Thymus (tissue), 14 donors: ENCODE data around the gene KIAA1958. TPM values are rescaled to one million over a fixed set of nuclear protein-coding genes. Genes with fewer than 3 reads are reported as not detected.

Experiments used
- DNase-seq, 9 donors: peaks; one replicate each; pipeline ENCODE4 v3.0.0-alpha.2; 2013; ENCODE audit warnings: low spot score in 9 of 9, low read depth in 6 of 9, missing footprints in 1 of 9
- H3K27ac ChIP-seq, 2 donors: one replicate each; pipeline ENCODE4 v1.5.1; 2013; ENCODE audit warnings: control low read depth in 1 of 2, low read depth in 1 of 2, low read length in 1 of 2, mild to moderate bottlenecking in 1 of 2, moderate library complexity in 1 of 2
- H3K27me3 ChIP-seq, 2 donors: one replicate each; pipeline ENCODE4 v1.5.1; 2013; ENCODE audit warnings: low read length in 1 of 2; ENCODE audit not compliant: control insufficient read depth in 2 of 2, insufficient read depth in 1 of 2
- H3K36me3 ChIP-seq, 2 donors: one replicate each; pipeline ENCODE4 v1.5.1; 2013; ENCODE audit warnings: low read length in 1 of 2, mild to moderate bottlenecking in 1 of 2, moderate library complexity in 1 of 2; ENCODE audit not compliant: control insufficient read depth in 2 of 2, insufficient read depth in 2 of 2
- H3K4me1 ChIP-seq, 2 donors: one replicate each; pipeline ENCODE4 v1.5.1; 2013; ENCODE audit warnings: low read length in 2 of 2; ENCODE audit not compliant: control insufficient read depth in 2 of 2, insufficient read depth in 2 of 2
- H3K4me3 ChIP-seq, 2 donors: one replicate each; pipeline ENCODE4 v1.5.1; 2013; ENCODE audit warnings: low read length in 2 of 2, control low read depth in 1 of 2, mild to moderate bottlenecking in 1 of 2
- H3K9me3 ChIP-seq, 2 donors: one replicate each; pipeline ENCODE4 v1.5.1; 2013; ENCODE audit warnings: low read length in 1 of 2, mild to moderate bottlenecking in 1 of 2; ENCODE audit not compliant: control insufficient read depth in 2 of 2, insufficient read depth in 1 of 2
- WGBS: extraction: QIAGEN DNeasy Blood & Tissue Kit; methylation state at CpG from one replicate; pipeline ENCODE4 v1.1.7; 2013; 5-methylcytosine and 5-hydroxymethylcytosine counted together
- long read RNA-seq, 10 donors: transcript quantifications; one replicate each; lab custom pipeline, GENCODE V29; 2026
- polyA plus RNA-seq: library from polyadenylated mRNA; stranded (reverse); fragments of 200-250 nt; gene quantifications from one replicate; pipeline ENCODE4 v1.2.3, GENCODE V29; 2013
- total RNA-seq: library from RNA; stranded (reverse); fragments of 120-200 nt; gene quantifications from one replicate; pipeline ENCODE4 v1.2.4, GENCODE V29; 2013
- donor health status: healthy.

The KIAA1958 gene
- 3.6 TPM for total RNA-seq
- 1.8 TPM for polyA plus RNA-seq
- long read RNA-seq, donor 1, result 0 reads
- long read RNA-seq, donor 2, result 0 reads
- long read RNA-seq, donor 3, partial matches to known transcripts, result 0 of 1 reads
- long read RNA-seq, donor 3, other reads (novel, unspliced or antisense), result 0 of 1 reads
- long read RNA-seq, donor 4, partial matches to known transcripts, result 0 of 1 reads
- long read RNA-seq, donor 4, other reads (novel, unspliced or antisense), result 0 of 1 reads
- long read RNA-seq, donor 5, full-length matches to known transcripts, result 3 of 3 reads
- long read RNA-seq, donor 5, partial matches to known transcripts, result 0 of 3 reads
- long read RNA-seq, donor 5, other reads (novel, unspliced or antisense), result 0 of 3 reads
- long read RNA-seq, donor 6, full-length matches to known transcripts, result 1 of 1 reads
- long read RNA-seq, donor 6, partial matches to known transcripts, result 0 of 1 reads
- long read RNA-seq, donor 6, other reads (novel, unspliced or antisense), result 0 of 1 reads
- long read RNA-seq, donor 7, full-length matches to known transcripts, result 4 of 4 reads
- long read RNA-seq, donor 7, partial matches to known transcripts, result 0 of 4 reads
- long read RNA-seq, donor 7, other reads (novel, unspliced or antisense), result 0 of 4 reads
- long read RNA-seq, donor 8, full-length matches to known transcripts, result 1 of 1 reads
- long read RNA-seq, donor 8, partial matches to known transcripts, result 0 of 1 reads
- long read RNA-seq, donor 8, other reads (novel, unspliced or antisense), result 0 of 1 reads
- long read RNA-seq, donor 9, transcript KIAA1958-202 (3 exons, 2,643 nt), result major isoform, 5 of 5 reads
- long read RNA-seq, donor 9, partial matches to known transcripts, result 0 of 5 reads
- long read RNA-seq, donor 9, other reads (novel, unspliced or antisense), result 0 of 5 reads
- long read RNA-seq, donor 10, partial matches to known transcripts, result 0 of 10 reads
- long read RNA-seq, donor 10, other reads (novel, unspliced or antisense), result 9 of 10 reads

GRCh38 chr9:112486221-112487007, at the start of gene KIAA1958:
Gene KIAA1958 (plus strand): TSS chr9:112486827. CDS start chr9:112574081, 87,254 bp downstream.
- Histone ChIP-seq H3K9me3 (no peaks in the 10 kb centered on the region), H3K36me3 (peaks cover 0 to 3% of the 10 kb centered on the region in 2 donors), H3K4me1 (peaks cover 7 to 12% of the 10 kb centered on the region in 2 donors), H3K27me3 (no peaks in the 10 kb centered on the region), H3K4me3 (peak within 1 kb of the TSS; percentile 88 to 90), H3K27ac (peak within 1 kb of the TSS; percentile 79 to 85)
- 3% methylated on average over 93 of the region's 93 CpGs for WGBS
- peak in 8 of 9 donors; percentile 29 to 86 (median 66) for DNase-seq

GRCh38 chr9:112437406-112437805, 49.2 kb upstream of the KIAA1958 start:
- Histone ChIP-seq H3K9me3 (no peaks in the 10 kb centered on the region), H3K4me1 (no peaks in the 10 kb centered on the region), H3K27me3 (no peaks in the 10 kb centered on the region), H3K36me3 (no peaks in the 10 kb centered on the region), H3K4me3 (no peak overlapping the region), H3K27ac (no peak overlapping the region)
- 97% methylated on average over 2 of the region's 2 CpGs for WGBS
- DNase-seq, result no peak

- no peaks in the 10 kb centered on the region for H3K27me3 ChIP-seq
- no peak for DNase-seq
- no peaks in the 10 kb centered on the region for H3K36me3 ChIP-seq
- H3K4me3 ChIP-seq, result no peak overlapping the region
- WGBS, result 98% methylated on average over 2 of the region's 2 CpGs
- no peaks in the 10 kb centered on the region for H3K4me1 ChIP-seq
- H3K9me3 ChIP-seq, result no peaks in the 10 kb centered on the region
- H3K27ac ChIP-seq, result no peak overlapping the region
These were observed 47.5 kb upstream of the KIAA1958 start for GRCh38 chr9:112439171-112439570.

GRCh38 chr9:112439825-112440224, 46.8 kb upstream of the KIAA1958 start:
- H3K27me3 ChIP-seq, result no peaks in the 10 kb centered on the region
- H3K36me3 ChIP-seq, result no peaks in the 10 kb centered on the region
- no peak overlapping the region for H3K27ac ChIP-seq
- WGBS, result 100% methylated on average over 2 of the region's 2 CpGs
- H3K9me3 ChIP-seq, result no peaks in the 10 kb centered on the region
- DNase-seq, result no peak
- no peaks in the 10 kb centered on the region for H3K4me1 ChIP-seq
- H3K4me3 ChIP-seq, result no peak overlapping the region

- peak in 8 of 9 donors; percentile 6 to 50 (median 23) for DNase-seq
- Histone ChIP-seq H3K27ac (no peak overlapping the region), H3K36me3 (no peaks in the 10 kb centered on the region), H3K9me3 (no peaks in the 10 kb centered on the region), H3K4me3 (no peak overlapping the region), H3K27me3 (no peaks in the 10 kb centered on the region), H3K4me1 (no peaks in the 10 kb centered on the region)
These were observed 43.4 kb upstream of the KIAA1958 start for GRCh38 chr9:112443200-112443599.

- H3K4me3 ChIP-seq, result no peak overlapping the region
- no peak for DNase-seq
- no peaks in the 10 kb centered on the region for H3K36me3 ChIP-seq
- H3K9me3 ChIP-seq, result no peaks in the 10 kb centered on the region
- H3K27ac ChIP-seq, result no peak overlapping the region
- H3K27me3 ChIP-seq, result no peaks in the 10 kb centered on the region
- 100% methylated on average over 1 of the region's 1 CpG for WGBS
- H3K4me1 ChIP-seq, result no peaks in the 10 kb centered on the region
These were observed 43.0 kb upstream of the KIAA1958 start for GRCh38 chr9:112443636-112444035.

GRCh38 chr9:112445196-112445595, 41.4 kb upstream of the KIAA1958 start:
- no peaks in the 10 kb centered on the region for H3K9me3 ChIP-seq
- no peak overlapping the region for H3K4me3 ChIP-seq
- 58% methylated on average over 1 of the region's 1 CpG for WGBS
- H3K27me3 ChIP-seq, result no peaks in the 10 kb centered on the region
- no peak overlapping the region for H3K27ac ChIP-seq
- DNase-seq, result no peak
- no peaks in the 10 kb centered on the region for H3K4me1 ChIP-seq
- no peaks in the 10 kb centered on the region for H3K36me3 ChIP-seq

- Histone ChIP-seq H3K27ac (no peak overlapping the region), H3K9me3 (no peaks in the 10 kb centered on the region), H3K27me3 (no peaks in the 10 kb centered on the region), H3K4me3 (no peak overlapping the region), H3K4me1 (no peaks in the 10 kb centered on the region), H3K36me3 (no peaks in the 10 kb centered on the region)
- DNase-seq, result no peak
- WGBS, result 100% methylated on average over 2 of the region's 2 CpGs
These were observed 40.5 kb upstream of the KIAA1958 start for GRCh38 chr9:112446080-112446479.
